Measurements from ENCODE around the gene ATP5PD. TPM values are rescaled to one million over a fixed set of nuclear protein-coding genes. Genes with fewer than 3 reads are reported as not detected.

The ATP5PD gene
- polyA plus RNA-seq, 1 donor (not counting 4 experiments of a cell fraction or from before 2014, with no cell fraction given), result 276 TPM

- H3K27me3 ChIP-seq (ENCODE audit: control insufficient read depth, extremely low read depth, insufficient read depth, low read length), result no peaks in the 10 kb centered on the region
- no peaks in the 10 kb centered on the region for H3K36me3 ChIP-seq (ENCODE audit: control insufficient read depth in 2 of 2, extremely low read depth in 1 of 2, insufficient read depth in 2 of 2, low read length in 2 of 2)
- no peaks in the 10 kb centered on the region for H3K9me3 ChIP-seq (ENCODE audit: control insufficient read depth, low read depth, low read length)
- H3K79me2 ChIP-seq (ENCODE audit: control insufficient read depth, insufficient read depth, low read length), result no peaks in the 10 kb centered on the region
- peak overlapping the region; percentile 46 for H2AFZ ChIP-seq (ENCODE audit: control insufficient read depth, low read length)
- peaks cover 23% of the 10 kb centered on the region for H3K4me1 ChIP-seq (ENCODE audit: control insufficient read depth, extremely low read depth, insufficient read depth, low read length)
- H3K9ac ChIP-seq (ENCODE audit: control insufficient read depth, extremely low read depth, insufficient read depth, low read length), result no peak overlapping the region
- dilution Hi-C loops (cut with MboI; ENCODE audit: extremely low pct_ligation_motif_present, low sequenced_read_pairs), result no loop called here
- H3K4me3 ChIP-seq (ENCODE audit: control insufficient read depth in 2 of 3, extremely low read depth in 1 of 3, insufficient read depth in 2 of 3, low read depth in 1 of 3, low read length in 3 of 3), result no peak overlapping the region
- TF ChIP-seq CTCF (optimal IDR thresholded peaks at IDR 0.05 in 1 of 3, IDR thresholded peaks at IDR 0.05 in 1 of 3, conservative IDR thresholded peaks at IDR 0.05 in 1 of 3; ENCODE audit: extremely low read depth in 1 of 3, insufficient read depth in 2 of 3, low read length in 3 of 3) (no peak), EZH2 (IDR thresholded peaks at IDR 0.05; ENCODE audit: low read length) (no peak)
- H3K9me1 ChIP-seq (ENCODE audit: control insufficient read depth, extremely low read depth, insufficient read depth, low read length), result no peaks in the 10 kb centered on the region
- H4K20me1 ChIP-seq (ENCODE audit: control insufficient read depth, extremely low read depth, insufficient read depth, low read length), result no peaks in the 10 kb centered on the region
- no peak overlapping the region for H3K4me2 ChIP-seq (ENCODE audit: control insufficient read depth, extremely low read depth, insufficient read depth, low read depth, low read length)
- no peak for FAIRE-seq
- no peak overlapping the region for H3K27ac ChIP-seq (ENCODE audit: control insufficient read depth, insufficient read depth, low read length)
- no peak for DNase-seq (ENCODE audit: low read depth, low spot score)
Observed at GRCh38 chr17:75077072-75077495, 30.3 kb upstream of the ATP5PD start.

DNA sequence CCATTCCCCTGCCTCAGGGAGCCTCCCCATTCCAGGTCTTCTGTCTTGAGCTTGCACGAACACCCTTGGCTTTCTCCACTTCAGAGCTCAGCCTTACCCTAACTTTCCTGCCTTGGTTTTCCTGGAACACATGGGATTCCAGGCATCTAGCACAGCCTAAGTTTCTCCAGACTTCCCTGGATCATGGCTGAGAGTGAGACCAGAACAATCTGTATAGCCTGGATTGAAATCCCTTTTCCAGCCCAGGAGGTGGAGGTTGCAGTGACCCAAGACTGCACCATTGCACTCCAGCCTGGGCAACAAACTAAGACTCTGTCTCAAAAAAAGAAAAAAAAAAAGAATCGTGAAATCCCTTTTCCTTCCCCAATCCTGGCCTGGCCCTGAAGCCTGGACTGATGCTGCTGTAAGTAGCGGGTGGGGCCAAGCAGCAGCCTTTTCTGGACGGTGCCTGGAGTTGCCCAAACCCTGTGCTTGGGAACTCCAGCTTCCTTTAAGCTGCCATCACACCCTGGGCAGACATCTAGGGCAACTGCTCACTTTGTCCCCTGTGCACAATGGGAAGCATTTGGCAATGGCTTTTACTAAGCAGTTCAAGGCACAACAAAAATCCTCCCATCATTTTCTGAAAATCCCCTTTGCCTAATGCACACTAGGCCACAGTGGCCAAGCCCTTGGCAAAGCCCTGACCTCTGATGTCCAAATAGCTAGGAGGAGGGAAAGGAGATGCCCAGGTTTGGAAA, 29.0 kb upstream of the ATP5PD start:
- H3K4me1 ChIP-seq (ENCODE audit: control insufficient read depth, extremely low read depth, insufficient read depth, low read length), result peaks cover 23% of the 10 kb centered on the region
- DNase-seq (ENCODE audit: low read depth, low spot score) (no peak), FAIRE-seq (no peak)
- dilution Hi-C loops (cut with MboI; ENCODE audit: extremely low pct_ligation_motif_present, low sequenced_read_pairs), result no loop called here
- H2AFZ ChIP-seq (ENCODE audit: control insufficient read depth, low read length), result no peak overlapping the region
- H3K79me2 ChIP-seq (ENCODE audit: control insufficient read depth, insufficient read depth, low read length), result no peaks in the 10 kb centered on the region
- no peaks in the 10 kb centered on the region for H3K27me3 ChIP-seq (ENCODE audit: control insufficient read depth, extremely low read depth, insufficient read depth, low read length)
- no peaks in the 10 kb centered on the region for H3K9me3 ChIP-seq (ENCODE audit: control insufficient read depth, low read depth, low read length)
- no peak overlapping the region for H3K9ac ChIP-seq (ENCODE audit: control insufficient read depth, extremely low read depth, insufficient read depth, low read length)
- H3K4me2 ChIP-seq (ENCODE audit: control insufficient read depth, extremely low read depth, insufficient read depth, low read depth, low read length), result no peak overlapping the region
- TF ChIP-seq CTCF (optimal IDR thresholded peaks at IDR 0.05 in 1 of 3, IDR thresholded peaks at IDR 0.05 in 1 of 3, conservative IDR thresholded peaks at IDR 0.05 in 1 of 3; ENCODE audit: extremely low read depth in 1 of 3, insufficient read depth in 2 of 3, low read length in 3 of 3) (no peak), EZH2 (IDR thresholded peaks at IDR 0.05; ENCODE audit: low read length) (no peak)
- H3K4me3 ChIP-seq (ENCODE audit: control insufficient read depth in 2 of 3, extremely low read depth in 1 of 3, insufficient read depth in 2 of 3, low read depth in 1 of 3, low read length in 3 of 3), result no peak overlapping the region
- H3K9me1 ChIP-seq (ENCODE audit: control insufficient read depth, extremely low read depth, insufficient read depth, low read length), result no peaks in the 10 kb centered on the region
- H4K20me1 ChIP-seq (ENCODE audit: control insufficient read depth, extremely low read depth, insufficient read depth, low read length), result no peaks in the 10 kb centered on the region
- no peaks in the 10 kb centered on the region for H3K36me3 ChIP-seq (ENCODE audit: control insufficient read depth in 2 of 2, extremely low read depth in 1 of 2, insufficient read depth in 2 of 2, low read length in 2 of 2)
- H3K27ac ChIP-seq (ENCODE audit: control insufficient read depth, insufficient read depth, low read length), result no peak overlapping the region

All from keratinocyte (primary cell).